Stomach (tissue), 4 donors: Measurements from ENCODE around the gene MARCHF6.

Experiments
- CTCF ChIP-seq, 7 experiments: fragments of 450-650 bp in 4 of 7; fragments of 200-600 bp in 3 of 7; sonication (generic) in 3 of 7; IDR thresholded peaks; one replicate each; pipeline ENCODE4 v1.5.1; 2016 to 2019; ENCODE audit warnings: antibody characterized with exemption in 7 of 7, control low read depth in 2 of 7, mild to moderate bottlenecking in 1 of 7
- EP300 ChIP-seq: sonication (generic); formaldehyde crosslinking; IDR thresholded peaks from one replicate; pipeline ENCODE4 v1.6.1; 2017; ENCODE audit warnings: antibody characterized with exemption
- POLR2A ChIP-seq, 4 donors: fragments of 450-650 bp; IDR thresholded peaks; one replicate each; pipeline ENCODE4 v1.6.1; 2016; ENCODE audit warnings: antibody characterized with exemption in 4 of 4, control low read depth in 2 of 4, mild to moderate bottlenecking in 1 of 4, moderate library complexity in 1 of 4
- POLR2AphosphoS5 ChIP-seq, 3 donors: sonication (generic); formaldehyde crosslinking; IDR thresholded peaks; one replicate each; pipeline ENCODE4 v1.6.1; 2016; ENCODE audit warnings: antibody characterized with exemption in 3 of 3

GRCh38 chr5:10321882-10322281, 31.6 kb upstream of the MARCHF6 start:
- TF ChIP-seq CTCF (IDR thresholded peaks at IDR 0.05), result no peak
- no peak for TF ChIP-seq POLR2AphosphoS5 (IDR thresholded peaks at IDR 0.05)
- TF ChIP-seq POLR2A (IDR thresholded peaks at IDR 0.05), result no peak
- TF ChIP-seq EP300, result no peak
